GM23248 (cell line): ENCODE data around the gene TMPRSS15. TPM values are rescaled to one million over a fixed set of nuclear protein-coding genes. Genes with fewer than 3 reads are reported as not detected.

Experiments used
- DNase-seq: peaks from one replicate; pipeline ENCODE4 v3.0.0-alpha.2; 2015
- H2AFZ ChIP-seq: fragments of 200-600 bp; sonication (generic); 2 replicates; pipeline ENCODE4 v1.6.1; 2016; ENCODE audit warnings: antibody characterized with exemption
- H3F3A ChIP-seq: fragments of 200-600 bp; sonication (generic); 2 replicates; pipeline ENCODE4 v1.6.1; 2016; ENCODE audit warnings: mild to moderate bottlenecking, antibody characterized with exemption, mixed run types; ENCODE audit not compliant: insufficient read depth
- H3K27ac ChIP-seq: fragments of 200-600 bp; sonication (generic); 2 replicates; pipeline ENCODE4 v1.5.1; 2016; ENCODE audit warnings: mild to moderate bottlenecking
- H3K27me3 ChIP-seq: fragments of 200-600 bp; sonication (generic); replicated peaks from 2 replicates; pipeline ENCODE4 v1.6.1; 2016; ENCODE audit warnings: mild to moderate bottlenecking; ENCODE audit not compliant: insufficient read depth
- H3K36me3 ChIP-seq: fragments of 200-600 bp; sonication (generic); 2 replicates; pipeline ENCODE4 v1.6.1; 2016; ENCODE audit warnings: low read depth, mild to moderate bottlenecking
- H3K4me1 ChIP-seq: fragments of 200-600 bp; sonication (generic); 2 replicates; pipeline ENCODE4 v1.6.1; 2016; ENCODE audit warnings: mild to moderate bottlenecking; ENCODE audit not compliant: insufficient read depth
- H3K4me2 ChIP-seq: fragments of 200-600 bp; sonication (generic); one replicate; pipeline ENCODE4 v1.6.1; 2016; ENCODE audit warnings: mild to moderate bottlenecking; ENCODE audit not compliant: unreplicated experiment
- H3K4me3 ChIP-seq: fragments of 200-600 bp; sonication (generic); 2 replicates; pipeline ENCODE4 v1.5.1; 2016; ENCODE audit warnings: mild to moderate bottlenecking
- H3K79me2 ChIP-seq: fragments of 200-600 bp; sonication (generic); 2 replicates; pipeline ENCODE4 v1.6.1; 2016; ENCODE audit warnings: mild to moderate bottlenecking; ENCODE audit not compliant: insufficient read depth
- H3K9ac ChIP-seq: fragments of 200-600 bp; sonication (generic); 2 replicates; pipeline ENCODE4 v1.6.1; 2016; ENCODE audit warnings: mild to moderate bottlenecking
- H3K9me2 ChIP-seq: fragments of 200-600 bp; sonication (generic); 2 replicates; pipeline ENCODE4 v1.6.1; 2016; ENCODE audit warnings: mixed run types, mild to moderate bottlenecking, moderate library complexity; ENCODE audit not compliant: insufficient read depth
- H3K9me3 ChIP-seq: fragments of 200-600 bp; sonication (generic); one replicate; pipeline ENCODE4 v1.6.1; 2017; ENCODE audit warnings: low read depth
- H4K20me1 ChIP-seq: fragments of 200-600 bp; sonication (generic); 2 replicates; pipeline ENCODE4 v1.6.0; 2016; ENCODE audit not compliant: insufficient read depth
- EZH2 ChIP-seq: fragments of 200-600 bp; sonication (generic); IDR thresholded peaks from 2 replicates; pipeline ENCODE4 v1.6.1; 2018; ENCODE audit warnings: antibody characterized with exemption, mild to moderate bottlenecking; ENCODE audit not compliant: insufficient read depth, poor library complexity, severe bottlenecking
- EZH2phosphoT487 ChIP-seq: fragments of 200-600 bp; sonication (generic); IDR thresholded peaks from 2 replicates; pipeline ENCODE4 v1.6.1; 2018; ENCODE audit warnings: antibody characterized with exemption, moderate library complexity, mild to moderate bottlenecking, low read depth; ENCODE audit not compliant: insufficient read depth
- WGBS, 2 experiments: methylation state at CpG; one replicate each; pipeline ENCODE4 v1.1.6; 2015 to 2017; ENCODE audit warnings: low lambda C conversion rate in 2 of 2, low coverage in 1 of 2; ENCODE audit errors: missing lambda C conversion rate in 2 of 2; 5-methylcytosine and 5-hydroxymethylcytosine counted together
- in situ Hi-C: fragments of 300-500 bp; cut with MboI; formaldehyde crosslinking; loops from 2 replicates; pipeline ENCODE4 v1.15.0; 2020
- polyA plus RNA-seq: library from polyadenylated mRNA; unstranded; fragments of >200 nt; fragmentation: Nextera tagmentation; extraction: Ambion mirVana; gene quantifications from 2 replicates; pipeline ENCODE4 v1.2.1, GENCODE V29; 2016
- total RNA-seq: library from RNA; depleted of rRNA; stranded (reverse); fragments of >200 nt; shearing (Covaris generic); gene quantifications from 2 replicates; pipeline ENCODE4 v1.2.3, GENCODE V29; 2014

Gene TMPRSS15
- total and polyA plus RNA-seq, 2 experiments from 2014 or later = not detected

DNA sequence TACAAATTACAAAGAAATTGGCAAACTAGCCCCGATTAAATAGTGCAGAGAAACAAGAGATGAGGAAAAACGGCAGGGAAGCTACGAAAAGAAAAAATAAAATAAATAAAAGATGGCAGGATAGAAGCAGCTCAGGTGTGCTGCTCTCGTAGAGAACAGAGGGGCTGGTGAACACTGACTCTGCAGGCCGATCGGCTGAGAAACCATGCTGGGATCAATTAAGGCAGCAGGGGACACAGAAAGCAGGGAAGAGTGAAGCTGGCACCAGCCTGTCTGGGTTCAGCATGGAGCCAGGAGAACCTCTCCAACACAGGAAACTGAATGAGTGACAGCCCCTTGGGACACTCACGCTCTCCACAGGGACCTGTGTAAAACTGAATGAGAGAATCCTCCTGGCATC, 39.5 kb upstream of the TMPRSS15 start:
- Histone ChIP-seq H3K4me3 (no peak overlapping the region), H3F3A (no peaks in the 10 kb centered on the region), H2AFZ (no peak overlapping the region), H3K9ac (no peak overlapping the region), H3K4me2 (no peak overlapping the region), H3K79me2 (no peaks in the 10 kb centered on the region), H3K9me3 (peaks cover 5% of the 10 kb centered on the region), H3K9me2 (no peaks in the 10 kb centered on the region), H3K36me3 (no peaks in the 10 kb centered on the region), H3K4me1 (no peaks in the 10 kb centered on the region), H3K27me3 (no peaks in the 10 kb centered on the region), H4K20me1 (no peaks in the 10 kb centered on the region), H3K27ac (no peak overlapping the region)
- in situ Hi-C loops = no loop called here
- WGBS, 2 experiments = 15 to 18% methylated on average over 7 of the region's 7 CpGs
- TF ChIP-seq EZH2phosphoT487 = no peak
- TF ChIP-seq EZH2 = no peak
- no peak for DNase-seq

DNA sequence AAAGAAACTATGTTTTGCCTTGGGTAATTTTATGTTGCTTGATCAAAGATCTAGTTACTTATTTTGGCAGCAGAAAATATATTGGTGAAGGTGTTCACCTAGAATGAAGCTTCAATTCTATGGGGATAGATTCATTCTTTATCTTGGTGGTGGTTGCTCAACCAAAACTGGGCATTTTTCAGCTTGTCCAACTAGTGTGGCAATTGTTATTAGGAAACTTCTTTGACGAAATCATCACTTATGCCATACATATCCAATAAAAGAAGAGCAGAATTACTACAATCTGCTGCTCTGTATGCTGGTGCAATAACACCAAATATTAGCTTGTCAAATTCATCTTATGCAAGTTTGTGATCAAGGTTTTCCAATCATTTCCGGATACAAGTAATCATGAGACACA, 26.8 kb upstream of the TMPRSS15 start:
- H3K27ac ChIP-seq = no peak overlapping the region
- H3K36me3 ChIP-seq = no peaks in the 10 kb centered on the region
- H3K79me2 ChIP-seq = no peaks in the 10 kb centered on the region
- WGBS, 2 experiments = 5 to 7% methylated on average over 2 of the region's 2 CpGs
- H3K4me1 ChIP-seq = no peaks in the 10 kb centered on the region
- no peaks in the 10 kb centered on the region for H3K9me2 ChIP-seq
- H3F3A ChIP-seq = no peaks in the 10 kb centered on the region
- H3K4me3 ChIP-seq = no peak overlapping the region
- TF ChIP-seq EZH2 = no peak
- no peak for TF ChIP-seq EZH2phosphoT487
- H2AFZ ChIP-seq = no peak overlapping the region
- no peak overlapping the region for H3K4me2 ChIP-seq
- no peaks in the 10 kb centered on the region for H4K20me1 ChIP-seq
- H3K9me3 ChIP-seq = no peaks in the 10 kb centered on the region
- H3K9ac ChIP-seq = no peak overlapping the region
- in situ Hi-C loops = no loop called here
- DNase-seq = no peak
- no peaks in the 10 kb centered on the region for H3K27me3 ChIP-seq

DNA sequence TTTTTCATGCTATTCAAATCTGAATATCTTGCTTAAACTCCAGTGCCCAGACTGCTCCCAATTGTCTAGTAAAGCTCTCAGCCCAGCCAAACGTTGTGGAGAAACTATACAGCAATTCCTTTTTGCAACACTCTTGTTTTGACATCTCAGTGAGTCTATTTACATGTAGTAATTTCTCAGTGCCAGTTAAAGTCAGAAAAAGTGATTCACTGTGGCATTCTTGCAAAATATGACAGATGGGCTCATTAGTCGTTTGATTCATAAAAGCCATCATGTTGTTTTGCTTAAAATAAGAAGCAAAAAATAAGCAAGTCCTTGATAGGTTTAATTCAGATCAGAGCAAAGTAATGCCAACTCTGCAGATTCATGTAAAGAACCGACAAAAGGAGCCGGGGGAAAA, 20.7 kb upstream of the TMPRSS15 start:
- Histone ChIP-seq H3K9ac (no peak overlapping the region), H3K36me3 (no peaks in the 10 kb centered on the region), H3K9me3 (no peaks in the 10 kb centered on the region), H3K4me1 (no peaks in the 10 kb centered on the region), H3K27me3 (no peaks in the 10 kb centered on the region), H3K4me3 (no peak overlapping the region), H3F3A (no peaks in the 10 kb centered on the region), H3K4me2 (no peak overlapping the region), H4K20me1 (no peaks in the 10 kb centered on the region), H3K79me2 (no peaks in the 10 kb centered on the region), H3K27ac (no peak overlapping the region), H3K9me2 (no peaks in the 10 kb centered on the region), H2AFZ (no peak overlapping the region)
- WGBS, 2 experiments = 2 to 7% methylated on average over 4 of the region's 4 CpGs
- DNase-seq = no peak
- TF ChIP-seq EZH2phosphoT487 (no peak), EZH2 (no peak)
- in situ Hi-C loops = no loop called here

DNA sequence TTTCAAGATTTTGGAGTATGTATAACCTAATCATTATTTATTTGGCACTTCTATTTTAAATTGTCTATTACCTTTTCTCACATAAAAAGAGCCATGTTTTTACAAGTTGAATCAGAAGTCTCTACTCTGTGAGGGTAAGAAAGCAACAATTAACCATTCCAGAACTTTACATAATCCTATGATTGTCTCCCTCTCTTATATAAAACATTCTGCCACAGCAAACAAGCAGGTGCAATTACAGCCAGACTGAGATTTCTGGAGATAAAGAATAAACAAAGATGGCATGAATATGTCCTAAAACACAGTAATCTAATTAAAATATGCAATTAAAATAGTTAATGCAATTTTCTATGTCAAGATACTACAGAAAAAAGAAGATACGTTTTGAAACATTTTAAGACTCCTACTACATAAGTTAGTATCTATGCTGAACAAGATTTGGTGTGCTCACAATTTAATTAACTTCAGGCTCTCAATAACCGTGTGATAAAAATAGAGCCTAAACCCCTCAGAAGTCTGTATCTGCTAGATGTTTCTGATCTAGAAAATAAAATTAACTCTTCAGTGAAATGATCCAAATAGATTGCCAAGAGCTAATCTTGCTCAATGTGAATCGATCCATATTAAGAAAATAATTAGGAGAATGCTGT, 13.7 kb upstream of the TMPRSS15 start:
- no peaks in the 10 kb centered on the region for H3K4me1 ChIP-seq
- no peak for DNase-seq
- H3K9me3 ChIP-seq = no peaks in the 10 kb centered on the region
- no peak overlapping the region for H3K4me2 ChIP-seq
- WGBS, 2 experiments = 5 to 7% methylated on average over 3 of the region's 3 CpGs
- H3K36me3 ChIP-seq = no peaks in the 10 kb centered on the region
- H3K27me3 ChIP-seq = no peaks in the 10 kb centered on the region
- no peak overlapping the region for H3K9ac ChIP-seq
- no peaks in the 10 kb centered on the region for H4K20me1 ChIP-seq
- H2AFZ ChIP-seq = no peak overlapping the region
- in situ Hi-C loops = no loop called here
- no peaks in the 10 kb centered on the region for H3F3A ChIP-seq
- TF ChIP-seq EZH2phosphoT487 (no peak), EZH2 (no peak)
- H3K27ac ChIP-seq = no peak overlapping the region
- H3K9me2 ChIP-seq = no peaks in the 10 kb centered on the region
- H3K4me3 ChIP-seq = no peak overlapping the region
- H3K79me2 ChIP-seq = no peaks in the 10 kb centered on the region

DNA sequence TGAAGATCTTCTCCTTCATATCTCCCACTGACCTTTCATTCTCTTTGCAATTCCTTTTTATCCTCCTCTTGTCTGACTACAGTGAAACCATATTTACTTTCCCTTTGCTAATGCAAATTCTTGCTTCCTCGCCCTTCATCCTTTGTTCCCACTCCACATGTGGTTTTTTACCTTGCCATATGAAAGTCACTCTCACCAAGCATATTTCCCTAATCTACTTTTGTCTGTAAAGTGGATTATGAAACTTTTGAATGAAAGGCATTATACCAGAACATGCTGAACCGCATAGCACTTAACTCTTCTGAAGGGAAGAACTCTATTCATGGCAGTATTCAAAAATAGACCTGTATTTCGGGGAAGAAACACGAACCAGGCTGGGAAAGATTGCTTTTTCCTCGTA, 8.0 kb upstream of the TMPRSS15 start:
- H3K36me3 ChIP-seq = no peaks in the 10 kb centered on the region
- no peak overlapping the region for H3K4me3 ChIP-seq
- no peaks in the 10 kb centered on the region for H3K9me3 ChIP-seq
- in situ Hi-C loops = no loop called here
- H4K20me1 ChIP-seq = no peaks in the 10 kb centered on the region
- H3K27me3 ChIP-seq = no peaks in the 10 kb centered on the region
- H3K9me2 ChIP-seq = no peaks in the 10 kb centered on the region
- no peak overlapping the region for H3K9ac ChIP-seq
- DNase-seq = no peak
- H3K79me2 ChIP-seq = no peaks in the 10 kb centered on the region
- H3K4me2 ChIP-seq = no peak overlapping the region
- no peak overlapping the region for H3K27ac ChIP-seq
- TF ChIP-seq EZH2phosphoT487 = no peak
- TF ChIP-seq EZH2 = no peak
- no peak overlapping the region for H2AFZ ChIP-seq
- no peaks in the 10 kb centered on the region for H3F3A ChIP-seq
- WGBS, 2 experiments = 0 to 4% methylated on average over 5 of the region's 5 CpGs
- H3K4me1 ChIP-seq = no peaks in the 10 kb centered on the region
